Measurements from ENCODE around the gene ZNF618. TPM values are rescaled to one million over a fixed set of nuclear protein-coding genes. Genes with fewer than 3 reads are reported as not detected.

ZNF618 gene
- total RNA-seq, 1 experiment from 2014 or later, result 1.2 TPM

- no peaks in the 10 kb centered on the region for H3K27me3 ChIP-seq (replicated peaks; ENCODE audit: control insufficient read depth, insufficient read depth, low read length)
- H3K9me3 ChIP-seq, result peaks cover 26% of the 10 kb centered on the region
- BruUV-seq (replicated peaks), result no TSS peak
- H3K4me1 ChIP-seq, result peaks cover 6% of the 10 kb centered on the region
- intact Hi-C loops (cut with micrococcal nuclease; ENCODE audit: unreplicated experiment), result no loop called here
- no peak for DNase-seq
- no peak overlapping the region for H3K27ac Mint-ChIP-seq (ENCODE audit: unreplicated experiment)
- H3K4me3 ChIP-seq (ENCODE audit: low read depth, low read length), result no peak overlapping the region
- no peak for TF ChIP-seq CTCF (IDR thresholded peaks at IDR 0.05; ENCODE audit: insufficient read depth in 1 of 2, low read depth in 1 of 2, low read length in 1 of 2, severe bottlenecking in 1 of 2, unreplicated experiment in 1 of 2)
- no peaks in the 10 kb centered on the region for H3K27me3 Mint-ChIP-seq (ENCODE audit: insufficient read depth, unreplicated experiment)
- H3K9me3 Mint-ChIP-seq (ENCODE audit: unreplicated experiment), result peaks cover 57% of the 10 kb centered on the region
- peaks cover 5% of the 10 kb centered on the region for H3K36me3 Mint-ChIP-seq (ENCODE audit: insufficient read depth, unreplicated experiment)
- H3K4me3 Mint-ChIP-seq (ENCODE audit: unreplicated experiment), result no peak overlapping the region
- ChIA-PET CTCF (no interaction called here), POLR2A (no interaction called here)
- H3K36me3 ChIP-seq (ENCODE audit: control insufficient read depth, insufficient read depth, low read length), result no peaks in the 10 kb centered on the region
- peaks cover 7% of the 10 kb centered on the region for H3K4me1 Mint-ChIP-seq (ENCODE audit: low read depth, unreplicated experiment)
These were observed 145.5 kb downstream of the ZNF618 start for GRCh38 chr9:114021578-114021977.

GRCh38 chr9:114023961-114024360, 147.9 kb downstream of the ZNF618 start:
- no peak for TF ChIP-seq CTCF (IDR thresholded peaks at IDR 0.05; ENCODE audit: insufficient read depth in 1 of 2, low read depth in 1 of 2, low read length in 1 of 2, severe bottlenecking in 1 of 2, unreplicated experiment in 1 of 2)
- no peak overlapping the region for H3K4me3 Mint-ChIP-seq (ENCODE audit: unreplicated experiment)
- ChIA-PET CTCF (no interaction called here), POLR2A (no interaction called here)
- H3K9me3 Mint-ChIP-seq (ENCODE audit: unreplicated experiment), result peaks cover 57% of the 10 kb centered on the region
- peaks cover 6% of the 10 kb centered on the region for H3K4me1 ChIP-seq
- intact Hi-C loops (cut with micrococcal nuclease; ENCODE audit: unreplicated experiment), result no loop called here
- no TSS peak for BruUV-seq (replicated peaks)
- peaks cover 7% of the 10 kb centered on the region for H3K4me1 Mint-ChIP-seq (ENCODE audit: low read depth, unreplicated experiment)
- H3K36me3 ChIP-seq (ENCODE audit: control insufficient read depth, insufficient read depth, low read length), result no peaks in the 10 kb centered on the region
- no peak overlapping the region for H3K4me3 ChIP-seq (ENCODE audit: low read depth, low read length)
- DNase-seq, result no peak
- H3K9me3 ChIP-seq, result peaks cover 26% of the 10 kb centered on the region
- no peaks in the 10 kb centered on the region for H3K27me3 Mint-ChIP-seq (ENCODE audit: insufficient read depth, unreplicated experiment)
- H3K27ac Mint-ChIP-seq (ENCODE audit: unreplicated experiment), result no peak overlapping the region
- peaks cover 5% of the 10 kb centered on the region for H3K36me3 Mint-ChIP-seq (ENCODE audit: insufficient read depth, unreplicated experiment)
- no peaks in the 10 kb centered on the region for H3K27me3 ChIP-seq (replicated peaks; ENCODE audit: control insufficient read depth, insufficient read depth, low read length)

GRCh38 chr9:114025196-114025753, 149.2 kb downstream of the ZNF618 start:
- DNase-seq, result no peak
- Histone ChIP-seq H3K36me3 (ENCODE audit: control insufficient read depth, insufficient read depth, low read length) (no peaks in the 10 kb centered on the region), H3K4me3 (ENCODE audit: low read depth, low read length) (no peak overlapping the region), H3K9me3 (peaks cover 26% of the 10 kb centered on the region), H3K27me3 (replicated peaks; ENCODE audit: control insufficient read depth, insufficient read depth, low read length) (no peaks in the 10 kb centered on the region), H3K4me1 (peaks cover 6% of the 10 kb centered on the region)
- Mint-ChIP-seq H3K4me3 (ENCODE audit: unreplicated experiment) (no peak overlapping the region), H3K27me3 (ENCODE audit: insufficient read depth, unreplicated experiment) (no peaks in the 10 kb centered on the region), H3K9me3 (ENCODE audit: unreplicated experiment) (peaks cover 49% of the 10 kb centered on the region), H3K4me1 (ENCODE audit: low read depth, unreplicated experiment) (peaks cover 7% of the 10 kb centered on the region), H3K27ac (ENCODE audit: unreplicated experiment) (no peak overlapping the region), H3K36me3 (ENCODE audit: insufficient read depth, unreplicated experiment) (peaks cover 5% of the 10 kb centered on the region)
- POLR2A ChIA-PET, result no interaction called here
- TF ChIP-seq CTCF (IDR thresholded peaks at IDR 0.05; ENCODE audit: insufficient read depth in 1 of 2, low read depth in 1 of 2, low read length in 1 of 2, severe bottlenecking in 1 of 2, unreplicated experiment in 1 of 2), result no peak
- BruUV-seq (replicated peaks), result no TSS peak
- CTCF ChIA-PET, result interaction anchor here (0.5 to 1.1 kb wide), 3 partner anchors 38 to 74 kb away, joined by 3 to 7 read pairs (median 5); partner anchors contain the start of gene KIF12
- intact Hi-C loops (cut with micrococcal nuclease; ENCODE audit: unreplicated experiment), result no loop called here
